Endothelial cell of umbilical vein (primary cell): ENCODE data around the gene KLHDC4. TPM values are rescaled to one million over a fixed set of nuclear protein-coding genes. Genes with fewer than 3 reads are reported as not detected.
"Not testable (repeated sequence)": the region's sequence is repeated elsewhere in the genome, so short reads cannot be mapped to it uniquely, and the experiment has no call there.

Experiments
- BruUV-seq: library from RNA; stranded (reverse); fragments of 400-500 nt; replicated peaks from 2 replicates; lab custom pipeline; 2021; lab: Mats Ljungman, UMichigan
- CTCF ChIA-PET: fragments of 300-600, 350-600 bp; sonication (Branson Sonifier 250); formaldehyde crosslinking; loops from one replicate; lab custom pipeline; 2021; ENCODE audit warnings: antibody characterized with exemption, inconsistent platforms; lab: Charles Lee
- POLR2A ChIA-PET: fragments of 300-600, 350-600 bp; sonication (Branson Sonifier 250); formaldehyde crosslinking; loops from one replicate; lab custom pipeline; 2021; ENCODE audit warnings: antibody characterized with exemption, inconsistent platforms; lab: Charles Lee
- DNase-seq: peaks from one replicate; pipeline ENCODE4 v3.0.0-alpha.2; 2011; ENCODE audit warnings: low read depth, low spot score
- FAIRE-seq: peaks from 2 replicates; lab custom pipeline; 2011; peaks lifted over from hg19 to GRCh38; lab: Jason Lieb, UNC
- H2AFZ ChIP-seq: 2 replicates; pipeline ENCODE4 v1.6.0; 2012; ENCODE audit warnings: low read depth, low read length, control low read depth, inconsistent platforms
- H3K27ac ChIP-seq: 2 replicates; pipeline ENCODE4 v1.5.1; 2011; ENCODE audit warnings: low read depth, mild to moderate bottlenecking, control low read depth, low read length, moderate library complexity; ENCODE audit not compliant: insufficient read depth
- H3K27me3 ChIP-seq, 2 experiments: 2 replicates each; pipeline versions ENCODE4 v1.6.0 to v1.6.1; 2011; ENCODE audit warnings: low read length in 2 of 2, mixed read lengths in 1 of 2; ENCODE audit not compliant: control insufficient read depth in 2 of 2, insufficient read depth in 2 of 2
- H3K36me3 ChIP-seq, 2 experiments: 2 replicates in 1 of 2; 3 replicates in 1 of 2; pipeline ENCODE4 v1.5.1; 2011; ENCODE audit warnings: low read length in 2 of 2, mild to moderate bottlenecking in 1 of 2, moderate library complexity in 1 of 2; ENCODE audit not compliant: control insufficient read depth in 2 of 2, insufficient read depth in 2 of 2; ENCODE audit errors: extremely low read depth in 1 of 2
- H3K4me1 ChIP-seq: 3 replicates; pipeline ENCODE4 v1.5.1; 2011; ENCODE audit warnings: mild to moderate bottlenecking, low read length; ENCODE audit not compliant: control insufficient read depth, insufficient read depth; ENCODE audit errors: extremely low read depth
- H3K4me2 ChIP-seq: 2 replicates; pipeline ENCODE4 v1.6.1; 2011; ENCODE audit warnings: low read length, control low read depth, mixed read lengths; ENCODE audit not compliant: insufficient read depth
- H3K4me3 ChIP-seq, 3 experiments: fragments of 200-600 bp in 1 of 3; sonication (generic), shearing (Covaris generic) in 1 of 3; replicated peaks in 1 of 3; 2 replicates each; pipeline ENCODE4 v1.5.1; 2011 to 2016; ENCODE audit warnings: control low read depth in 3 of 3, low read length in 3 of 3, mild to moderate bottlenecking in 2 of 3, inconsistent platforms in 1 of 3, low read depth in 1 of 3, moderate library complexity in 1 of 3; ENCODE audit not compliant: insufficient read depth in 1 of 3
- H3K79me2 ChIP-seq: 2 replicates; pipeline ENCODE4 v1.6.0; 2012; ENCODE audit warnings: low read length, inconsistent platforms; ENCODE audit not compliant: control insufficient read depth, insufficient read depth
- H3K9ac ChIP-seq: replicated peaks from 2 replicates; pipeline ENCODE3; 2011; ENCODE audit warnings: low read length, control low read depth; ENCODE audit not compliant: insufficient read depth; ENCODE audit errors: extremely low read depth
- H3K9me1 ChIP-seq: replicated peaks from 3 replicates; pipeline ENCODE4 v1.6.0; 2011; ENCODE audit warnings: mild to moderate bottlenecking, low read length; ENCODE audit not compliant: control insufficient read depth, insufficient read depth; ENCODE audit errors: extremely low read depth
- H3K9me3 ChIP-seq: replicated peaks from 2 replicates; pipeline ENCODE4 v1.5.1; 2012; ENCODE audit warnings: low read length, inconsistent platforms; ENCODE audit not compliant: control insufficient read depth, insufficient read depth
- H4K20me1 ChIP-seq: replicated peaks from 2 replicates; pipeline ENCODE3; 2011; ENCODE audit warnings: mild to moderate bottlenecking, low read length; ENCODE audit not compliant: control insufficient read depth, insufficient read depth; ENCODE audit errors: extremely low read depth
- CTCF ChIP-seq, 2 donors: IDR thresholded peaks; 1 replicate in 1 of 2; 2 replicates in 1 of 2; pipeline ENCODE4 v1.5.1; 2011; ENCODE audit warnings: low read length in 2 of 2, mild to moderate bottlenecking in 2 of 2, moderate library complexity in 2 of 2, control low read depth in 1 of 2, inconsistent platforms in 1 of 2, low read depth in 1 of 2; ENCODE audit not compliant: insufficient read depth in 1 of 2; ENCODE audit errors: extremely low read depth in 1 of 2
- GATA2 ChIP-seq: IDR thresholded peaks from 2 replicates; pipeline ENCODE4 v1.7.0; 2011; ENCODE audit warnings: low read depth, mild to moderate bottlenecking, moderate library complexity, mixed read lengths, low read length; ENCODE audit not compliant: insufficient read length, insufficient read depth
- JUN ChIP-seq: IDR thresholded peaks from 2 replicates; pipeline ENCODE4 v1.6.1; 2011; ENCODE audit warnings: borderline replicate concordance, low read depth; ENCODE audit not compliant: insufficient read length, insufficient read depth
- MAX ChIP-seq: IDR thresholded peaks from 2 replicates; pipeline ENCODE4 v1.6.1; 2011; ENCODE audit not compliant: insufficient read depth, insufficient read length
- POLR2A ChIP-seq: IDR thresholded peaks from 2 replicates; pipeline ENCODE4 v1.6.1; 2012; ENCODE audit warnings: low read depth, mild to moderate bottlenecking, control low read depth, low read length
- POLR2AphosphoS5 ChIP-seq: IDR thresholded peaks from 2 replicates; pipeline ENCODE4 v1.6.1; 2012; ENCODE audit warnings: low read depth, mild to moderate bottlenecking, control low read depth, low read length, moderate library complexity; ENCODE audit not compliant: insufficient read depth
- dilution Hi-C: fragments of 300-500 bp; cut with MboI; formaldehyde crosslinking; loops from one replicate; pipeline ENCODE4 v1.15.0; 2019; ENCODE audit warnings: low sequenced_read_pairs; ENCODE audit not compliant: extremely low pct_ligation_motif_present
- intact Hi-C: fragments of 100-400 bp; cut with micrococcal nuclease; formaldehyde crosslinking; loops from one replicate; pipeline ENCODE4 v1.10.0; 2022
- polyA plus RNA-seq, 4 experiments: library from polyadenylated mRNA; depleted of rRNA in 3 of 4; stranded (reverse) in 3 of 4; unstranded in 1 of 4; fragments of >200 nt; gene quantifications; 2 replicates each; pipeline versions ENCODE4 v1.2.1 to v1.2.3, GENCODE V29; 2011 to 2012; ENCODE audit warnings: missing spikeins in 1 of 4
- total RNA-seq: library from RNA; stranded (reverse); gene quantifications from 2 replicates; pipeline ENCODE4 v1.2.3, GENCODE V29; 2021

The KLHDC4 gene
- total and polyA plus RNA-seq, 2 donors (not counting 3 experiments of a cell fraction or from before 2014, with no cell fraction given), result 24.7 to 46.2 TPM

GRCh38 chr16:87812200-87812656 lies 46.4 kb upstream of the KLHDC4 start:
- no TSS peak for BruUV-seq
- POLR2A ChIA-PET, result no interaction called here
- no peak for FAIRE-seq

GRCh38 chr16:87811454-87811853 lies 45.7 kb upstream of the KLHDC4 start:
- H3K27me3 ChIP-seq, DNase-seq, H2AFZ ChIP-seq, dilution Hi-C loops, H3K9ac ChIP-seq, H3K4me1 ChIP-seq, intact Hi-C loops, H4K20me1 ChIP-seq, H3K4me2 ChIP-seq, H3K9me3 ChIP-seq, BruUV-seq, POLR2A ChIA-PET, H3K27ac ChIP-seq, H3K9me1 ChIP-seq, FAIRE-seq, H3K4me3 ChIP-seq, H3K36me3 ChIP-seq, H3K79me2 ChIP-seq: not testable (repeated sequence)
- CTCF ChIA-PET, result interaction anchor here (2.4 kb wide), 1 partner anchor 32 kb away, joined by 9 read pairs; no protein-coding TSS in a partner anchor

More at GRCh38 chr16:87812200-87812656, 46.4 kb upstream of the KLHDC4 start:
- no peak overlapping the region for H2AFZ ChIP-seq
- H3K79me2 ChIP-seq, result no peaks in the 10 kb centered on the region
- no peak overlapping the region for H3K4me2 ChIP-seq
- CTCF ChIA-PET, result interaction anchor here (1.1 to 2.4 kb wide), 2 partner anchors 33 to 59 kb away, joined by 3 to 9 read pairs; no protein-coding TSS in a partner anchor
- H3K9ac ChIP-seq, result no peak overlapping the region
- dilution Hi-C loops, result no loop called here
- H3K27me3 ChIP-seq, result no peaks in the 10 kb centered on the region
- no peaks in the 10 kb centered on the region for H4K20me1 ChIP-seq
- H3K4me3 ChIP-seq, result no peak overlapping the region
- H3K27ac ChIP-seq, result no peak overlapping the region
- no peaks in the 10 kb centered on the region for H3K9me3 ChIP-seq
- no peaks in the 10 kb centered on the region for H3K9me1 ChIP-seq
- H3K4me1 ChIP-seq, result no peaks in the 10 kb centered on the region
- TF ChIP-seq POLR2A (no peak), CTCF (IDR thresholded peaks at IDR 0.05; ENCODE audit: extremely low read depth in 1 of 2, insufficient read depth in 1 of 2, low read depth in 1 of 2, low read length in 2 of 2) (no peak), POLR2AphosphoS5 (no peak), GATA2 (no peak), MAX (no peak), JUN (no peak)
- no peaks in the 10 kb centered on the region for H3K36me3 ChIP-seq
- intact Hi-C loops, result no loop called here
- no peak for DNase-seq
